ENCODE results near the gene IL6R.
A peak's percentile ranks its signal among the peaks of the same experiment; 100 is the strongest.
"Not testable (repeated sequence)": the region's sequence is repeated elsewhere in the genome, so short reads cannot be mapped to it uniquely, and the experiment has no call there.

The IL6R gene

GRCh38 chr1:154404984-154405746 lies at the start of gene IL6R:
Gene IL6R (plus strand): TSS chr1:154405343. CDS start chr1:154405630, 287 bp downstream.
- DNase-seq (ENCODE audit: low read depth) = peak; percentile 59

- DNase-seq (ENCODE audit: low read depth) = no peak
Observed at GRCh38 chr1:154358519-154358918, 46.6 kb upstream of the IL6R start.

DNA sequence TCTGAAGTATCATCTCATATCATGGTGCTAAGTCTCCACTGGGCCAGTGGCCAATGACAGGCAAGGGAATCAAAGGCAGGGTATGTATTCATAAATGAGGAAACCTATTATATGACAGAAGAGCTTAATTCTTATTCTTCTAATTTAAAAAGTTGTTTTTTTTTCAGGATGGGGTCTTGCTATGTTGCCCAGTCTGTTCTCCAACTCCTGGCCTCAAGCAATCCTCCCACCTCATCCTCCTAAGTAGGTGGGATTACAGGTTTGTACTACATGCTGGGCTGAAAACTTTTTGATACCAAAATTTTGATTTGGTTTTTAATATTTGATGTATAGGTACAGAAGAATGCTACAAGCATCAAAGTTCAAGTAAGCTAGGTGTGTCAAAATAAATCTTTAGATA lies 44.9 kb upstream of the IL6R start:
- no peak for DNase-seq (ENCODE audit: low read depth)

DNA sequence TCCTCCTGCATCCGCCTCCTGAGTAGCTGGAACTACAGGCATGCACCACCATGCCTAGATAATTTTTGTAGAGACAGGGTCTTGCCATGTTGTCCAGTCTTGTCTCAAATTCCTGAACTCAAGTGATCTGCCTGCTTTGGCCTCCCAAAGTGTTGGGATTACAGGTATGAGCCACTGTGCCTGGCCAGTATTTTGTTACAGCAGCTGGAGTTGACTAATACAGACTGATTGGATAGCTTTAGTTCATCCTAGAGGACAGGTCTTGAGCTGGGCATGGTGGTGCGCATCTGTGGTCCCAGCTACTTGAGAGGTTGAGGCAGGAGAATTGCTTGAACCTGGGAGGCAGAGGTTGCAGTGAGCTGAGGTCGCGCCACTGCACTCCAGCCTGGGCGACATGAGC lies 44.3 kb upstream of the IL6R start:
- DNase-seq (ENCODE audit: low read depth) = not testable (repeated sequence)

GRCh38 chr1:154361357-154361756 lies 43.8 kb upstream of the IL6R start:
- no peak for DNase-seq (ENCODE audit: low read depth)

- no peak for DNase-seq (ENCODE audit: low read depth)
Observed at GRCh38 chr1:154371436-154371835, 33.7 kb upstream of the IL6R start.

DNA sequence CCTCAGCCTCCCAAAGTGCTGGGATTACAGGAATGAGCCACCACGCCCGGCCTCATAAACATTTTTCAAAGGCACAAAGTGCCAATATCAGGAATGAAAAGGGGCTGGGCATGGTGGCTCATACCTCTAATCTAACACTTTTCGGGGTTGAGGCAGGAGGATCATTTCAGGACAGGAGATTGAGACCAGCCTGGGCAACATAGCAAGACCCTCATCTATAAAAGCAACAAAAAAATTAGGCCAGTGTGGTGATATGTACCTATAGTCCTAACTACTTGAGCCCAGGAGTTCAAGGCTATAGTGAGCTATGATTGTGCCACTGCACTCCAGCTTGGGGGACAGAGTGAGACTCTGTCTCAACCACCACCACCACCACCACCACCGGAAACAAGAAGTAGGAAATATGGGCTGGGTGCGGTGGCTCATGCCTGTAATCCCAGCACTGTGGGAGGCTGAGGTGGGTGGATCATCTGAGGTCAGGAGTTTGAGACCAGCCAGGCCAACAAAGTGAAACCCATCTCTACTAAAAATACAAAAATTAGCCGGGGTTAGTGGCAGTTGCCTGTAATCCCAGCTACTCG lies 31.3 kb upstream of the IL6R start:
- peak; percentile 23 for DNase-seq (ENCODE audit: low read depth)

DNA sequence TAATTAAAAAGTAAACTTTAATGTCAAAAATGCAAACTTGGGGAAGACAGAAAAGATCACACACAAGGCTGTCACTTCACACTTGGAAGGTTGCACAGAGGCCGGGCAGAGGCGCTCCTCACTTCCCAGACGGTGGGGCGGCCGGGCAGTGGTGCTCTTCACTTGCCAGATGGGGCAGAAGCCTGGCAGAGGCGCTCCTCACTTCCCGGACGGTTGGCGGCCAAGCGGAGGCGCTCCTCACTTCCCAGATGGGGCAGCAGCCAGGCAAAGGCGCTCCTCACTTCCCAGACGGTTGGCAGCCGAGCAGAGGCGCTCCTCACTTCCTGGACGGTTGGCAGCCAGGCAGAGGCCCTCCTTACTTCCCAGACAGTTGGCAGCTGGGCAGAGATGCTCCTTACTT lies 25.8 kb upstream of the IL6R start:
- DNase-seq (ENCODE audit: low read depth) = no peak

- DNase-seq (ENCODE audit: low read depth) = no peak
Observed at GRCh38 chr1:154384650-154385489, 20.3 kb upstream of the IL6R start.

DNA sequence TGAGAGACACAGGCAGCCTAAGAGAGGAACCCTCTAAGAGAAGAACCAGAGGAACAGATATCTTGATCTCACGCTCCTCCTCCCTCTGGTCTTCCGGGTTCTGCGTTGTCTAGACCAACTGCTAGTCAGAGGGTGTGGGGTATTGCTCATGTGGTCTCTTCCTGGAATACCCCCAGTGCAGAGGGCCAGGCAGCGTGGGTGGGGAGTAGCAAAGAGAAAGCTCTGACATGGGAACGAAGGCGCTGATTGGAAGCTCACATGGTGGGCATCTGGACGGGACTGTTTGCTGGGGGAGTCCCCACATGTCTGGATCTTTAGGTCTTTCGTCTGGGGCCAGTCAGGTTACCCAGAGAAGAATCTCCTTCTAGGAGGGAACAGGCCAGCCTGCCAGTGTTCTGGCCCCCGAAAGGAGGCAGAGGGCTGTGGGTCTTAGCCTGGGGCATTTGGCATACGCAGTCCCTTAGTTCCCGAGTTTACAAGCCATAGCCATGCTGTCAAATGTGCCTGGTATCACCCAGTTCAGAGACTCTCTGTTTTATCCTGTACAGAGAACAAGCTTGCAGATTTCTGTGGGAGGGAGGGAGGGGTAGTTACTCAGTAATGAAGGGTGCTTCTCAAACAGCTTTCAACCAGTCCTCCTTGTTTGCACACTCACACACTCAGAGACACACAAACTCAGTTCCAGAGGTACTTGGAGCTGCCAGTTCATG lies 18.3 kb upstream of the IL6R start:
- DNase-seq (ENCODE audit: low read depth) = peak; percentile 76

DNA sequence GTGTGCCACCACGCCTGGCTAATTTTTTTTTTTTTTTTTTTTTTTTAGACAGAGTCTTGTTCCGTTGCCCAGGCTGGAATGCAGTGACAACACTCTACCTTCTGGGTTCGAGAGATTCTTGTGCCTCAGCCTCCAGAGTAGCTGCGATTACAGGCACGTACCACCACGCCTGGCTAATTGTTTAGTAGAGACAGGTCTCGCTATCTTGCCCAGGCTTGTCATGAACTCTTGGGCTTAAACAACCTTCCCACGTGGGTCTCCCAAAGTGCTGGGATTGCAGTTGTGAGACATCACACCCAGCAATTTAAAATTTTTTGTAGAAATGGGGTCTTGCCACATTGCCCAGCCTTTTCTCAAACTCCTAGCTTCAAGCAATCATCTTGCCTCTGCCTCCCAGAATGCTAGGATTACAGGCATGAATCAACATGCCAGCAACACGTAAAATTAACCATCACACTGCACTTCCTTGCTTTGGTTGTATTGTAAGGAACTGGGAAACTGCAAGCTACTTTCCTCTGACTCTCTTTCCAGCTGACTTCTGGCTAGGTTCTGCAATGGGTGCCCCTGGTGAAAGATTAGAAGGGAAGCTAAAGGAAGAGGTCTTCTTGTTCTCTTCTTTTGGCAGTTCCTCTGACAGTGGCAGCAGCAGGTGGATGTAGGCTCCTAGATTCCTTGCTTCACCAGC lies 13.9 kb upstream of the IL6R start:
- DNase-seq (ENCODE audit: low read depth) = no peak

DNA sequence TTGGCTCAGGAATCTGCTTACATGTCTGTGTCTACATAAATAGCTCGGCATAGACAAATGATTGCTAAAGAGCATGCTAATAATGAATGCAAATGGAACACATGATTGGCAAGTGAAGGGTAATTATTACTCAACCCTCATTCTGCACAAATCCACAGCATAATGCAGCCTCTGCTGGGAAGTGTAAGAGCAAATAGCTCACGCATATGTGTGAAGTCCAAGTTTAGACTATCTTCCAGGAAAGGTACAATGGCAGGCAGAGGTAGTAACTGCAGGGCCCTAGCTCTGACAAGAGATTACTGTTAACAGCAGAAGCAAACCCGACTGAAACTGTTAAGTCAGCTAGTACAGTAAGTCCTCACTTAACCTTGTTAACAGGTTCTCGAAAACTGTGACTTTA lies 7.0 kb upstream of the IL6R start:
- no peak for DNase-seq (ENCODE audit: low read depth)

DNA sequence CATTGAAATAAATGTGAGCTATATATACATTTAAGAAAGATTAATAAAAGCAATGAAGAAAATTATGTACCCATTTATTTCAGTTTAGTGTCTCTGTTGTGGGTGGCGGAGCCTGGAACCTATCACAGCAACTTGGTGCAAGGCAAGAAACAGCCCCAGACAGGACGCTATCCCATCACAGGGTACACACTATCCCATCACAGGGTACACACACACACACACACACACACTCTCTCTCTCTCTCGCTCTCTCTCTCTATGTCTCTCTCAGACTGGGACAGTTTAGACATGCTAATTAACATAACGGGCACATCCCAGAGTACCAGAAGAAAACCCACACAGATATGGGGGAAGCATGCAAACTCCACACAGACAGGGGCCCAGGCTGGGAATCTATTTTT lies 6.5 kb upstream of the IL6R start:
- no peak for DNase-seq (ENCODE audit: low read depth)

GRCh38 chr1:154400381-154400801 lies 4.8 kb upstream of the IL6R start:
- no peak for DNase-seq (ENCODE audit: low read depth)

- DNase-seq (ENCODE audit: low read depth) = no peak
Observed at GRCh38 chr1:154402409-154402921, 2.7 kb upstream of the IL6R start.

DNA sequence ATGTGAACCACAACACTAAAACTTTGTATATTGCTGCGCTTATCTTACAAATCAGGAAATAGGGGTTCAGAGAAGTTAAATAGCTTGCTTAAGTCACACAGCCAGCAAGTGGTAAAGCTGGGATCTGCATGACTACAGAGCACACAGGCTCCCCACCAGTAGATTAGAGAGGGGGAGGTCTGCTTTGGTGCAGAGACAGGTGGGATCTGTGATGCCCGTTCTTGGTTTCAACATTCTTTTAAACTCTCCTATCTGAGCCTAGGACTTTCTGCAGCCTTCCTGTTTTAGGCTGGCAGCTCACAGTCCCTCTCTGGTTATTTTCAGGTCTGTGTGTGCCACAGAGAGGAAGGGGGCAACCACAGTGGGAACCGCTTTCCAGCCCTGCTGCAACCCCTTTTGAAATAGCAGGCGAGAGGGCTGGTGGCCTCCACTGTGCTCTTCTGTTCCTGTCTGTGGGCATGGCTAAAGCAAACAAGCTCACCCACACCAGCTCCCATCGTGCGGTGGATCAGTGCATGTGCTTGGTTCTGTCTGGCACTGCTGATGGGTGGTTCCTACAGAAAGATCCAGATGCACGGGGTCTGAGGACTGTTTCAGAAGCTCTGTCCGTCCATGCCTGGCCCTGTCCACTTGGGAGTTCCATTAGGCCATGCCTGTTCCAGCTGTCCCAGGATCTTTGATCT lies 1.7 kb upstream of the IL6R start:
- no peak for DNase-seq (ENCODE audit: low read depth)

GRCh38 chr1:154403983-154404382 lies 1.2 kb upstream of the IL6R start:
- DNase-seq (ENCODE audit: low read depth) = no peak

DNA sequence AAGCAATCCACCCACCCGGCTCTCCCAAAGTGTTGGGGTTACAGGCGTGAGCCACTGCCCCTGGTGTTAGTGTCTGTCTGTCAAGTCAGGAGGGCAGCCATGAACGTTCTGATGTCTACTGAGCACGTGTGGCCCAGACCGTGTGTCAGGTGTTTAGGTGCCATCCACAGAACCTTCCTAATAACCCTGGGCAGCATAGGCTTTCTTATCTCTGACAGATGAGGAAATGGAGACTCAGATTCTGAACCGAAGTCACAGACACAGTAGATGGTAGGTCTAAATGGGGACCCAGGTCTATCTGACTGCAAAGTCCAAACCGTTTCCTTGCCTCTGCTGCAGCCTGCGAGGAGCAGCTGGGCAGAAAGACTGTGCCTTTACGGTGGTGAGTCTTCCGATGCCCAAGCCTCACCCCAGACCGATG lies 622 bp upstream of the IL6R start:
- DNase-seq (ENCODE audit: low read depth) = no peak

DNA sequence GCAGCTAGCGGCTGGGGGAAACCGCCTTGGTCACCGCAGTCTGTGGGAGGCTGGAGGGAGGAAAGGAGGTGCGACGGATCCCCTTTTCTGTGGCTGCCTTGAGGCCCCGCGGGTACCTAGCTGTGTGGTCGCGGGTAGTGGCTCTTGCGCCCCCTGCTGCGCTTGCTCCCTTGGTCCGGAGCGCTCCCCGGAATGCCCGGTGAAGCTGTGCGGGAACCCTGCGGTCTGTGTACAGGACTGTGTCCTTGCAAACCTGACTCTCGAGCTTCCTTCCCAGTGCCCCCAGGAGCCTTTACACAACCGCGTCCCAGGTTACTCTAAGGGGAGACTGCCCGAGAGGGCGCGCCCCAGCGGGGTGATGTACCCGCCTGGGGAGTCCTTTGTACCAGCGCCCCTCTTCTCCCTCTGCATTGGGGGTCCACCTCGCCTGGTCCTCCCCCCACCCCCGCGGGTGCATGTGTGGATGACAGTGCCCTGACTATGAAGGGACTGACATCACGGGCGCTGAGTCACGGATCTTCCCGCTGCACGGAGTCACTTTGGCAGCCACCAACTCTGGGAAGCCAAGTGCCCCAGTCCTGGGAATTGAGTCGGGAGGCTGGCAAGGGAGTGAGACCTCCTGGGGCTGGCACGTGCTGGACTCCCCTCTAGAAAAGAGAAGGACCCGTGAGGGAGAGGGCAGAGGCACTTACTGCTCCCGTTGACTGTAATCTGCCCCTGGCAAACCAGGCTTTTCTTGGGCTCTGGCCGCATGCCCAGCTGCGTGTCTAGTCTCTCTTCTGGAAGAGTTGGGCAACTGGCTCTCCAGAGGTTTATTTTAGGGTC lies 816 bp downstream of the IL6R start:
- DNase-seq (ENCODE audit: low read depth) = peak; percentile 58

DNA sequence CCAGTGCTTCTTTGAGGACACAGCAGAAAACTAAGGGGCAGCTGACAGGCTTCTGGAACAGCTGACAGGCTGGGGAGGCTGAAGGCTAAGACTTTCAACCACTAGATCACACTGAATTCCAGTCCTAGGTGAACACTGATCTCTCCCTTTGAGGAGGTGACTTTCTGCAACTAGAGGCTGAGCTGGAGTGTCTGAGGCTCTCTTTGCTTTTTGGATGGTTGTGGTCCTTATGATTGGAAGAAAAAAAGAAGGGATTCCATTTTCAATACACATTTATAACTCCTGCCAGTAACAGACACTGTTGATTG lies 1.4 kb downstream of the IL6R start:
- DNase-seq (ENCODE audit: low read depth) = no peak

All from activated T-cell treated with anti-CD3 and anti-CD28 coated beads for 48 hours (primary cell).